HCT116 (cell line): ENCODE results near the gene LRRN3. TPM values are rescaled to one million over a fixed set of nuclear protein-coding genes. Genes with fewer than 3 reads are reported as not detected.

Experiments
- ATAC-seq: fragments of 200-7000 bp; cut with Tn5 transposase; 2 replicates; pipeline ENCODE4 v1.9.1; 2020; ENCODE audit warnings: mild to moderate bottlenecking, moderate library complexity
- BruUV-seq: library from RNA; stranded (reverse); fragments of 400-500 nt; replicated peaks from 2 replicates; lab custom pipeline; 2021; lab: Mats Ljungman, UMichigan
- CTCF ChIA-PET: fragments of 300-600 bp; sonication (Branson Sonifier 250); formaldehyde crosslinking; loops from one replicate; lab custom pipeline; 2021; ENCODE audit warnings: antibody characterized with exemption; lab: Charles Lee
- POLR2A ChIA-PET: fragments of 300-600, 350-600 bp; sonication (Branson Sonifier 250); formaldehyde crosslinking; loops from one replicate; lab custom pipeline; 2021; ENCODE audit warnings: antibody characterized with exemption; lab: Charles Lee
- RAD21 ChIA-PET, 2 experiments: fragments of 300-600 bp; sonication (Branson Sonifier 250); formaldehyde crosslinking; loops; one replicate each; lab custom pipeline; 2023; ENCODE audit warnings: low total read pairs in 2 of 2; ENCODE audit not compliant: uncharacterized antibody in 2 of 2, unreplicated experiment in 2 of 2, low non-redundant PET in 1 of 2; lab: Charles Lee
- DNase-seq: peaks from one replicate; pipeline ENCODE4 v3.0.0-alpha.2; 2010; ENCODE audit warnings: low read depth, low spot score
- H2AFZ ChIP-seq: fragments of 200-600 bp; shearing (Covaris generic), sonication (generic); 2 replicates; pipeline ENCODE4 v1.6.1; 2017; ENCODE audit warnings: low read depth, mixed run types, mixed read lengths, antibody characterized with exemption, low read length; ENCODE audit not compliant: poor library complexity, severe bottlenecking
- H3K27ac ChIP-seq: 2 replicates; pipeline ENCODE4 v1.5.1; 2012; ENCODE audit warnings: low read depth, low read length
- H3K27me3 ChIP-seq: fragments of 200-600 bp; sonication (generic); 2 replicates; pipeline ENCODE4 v1.6.1; 2016; ENCODE audit warnings: mixed run types, low read length, mixed read lengths; ENCODE audit not compliant: insufficient read depth
- H3K36me3 ChIP-seq, 2 experiments: fragments of 200-500 bp in 1 of 2; fragments of 200-600 bp in 1 of 2; sonication (Bioruptor generic) in 1 of 2; sonication (generic) in 1 of 2; 2 replicates each; pipeline versions ENCODE4 v1.5.1 to v1.6.1; 2014 to 2016; ENCODE audit warnings: low read length in 2 of 2, inconsistent platforms in 1 of 2, mixed read lengths in 1 of 2, mixed run types in 1 of 2; ENCODE audit not compliant: insufficient read depth in 2 of 2, control insufficient read depth in 1 of 2
- H3K4me1 ChIP-seq, 2 experiments: fragments of 200-600 bp in 1 of 2; sonication (generic) in 1 of 2; 2 replicates each; pipeline versions ENCODE4 v1.5.1 to v1.6.1; 2012 to 2017; ENCODE audit warnings: low read length in 2 of 2, inconsistent platforms in 1 of 2, mild to moderate bottlenecking in 1 of 2, mixed read lengths in 1 of 2, mixed run types in 1 of 2, moderate library complexity in 1 of 2; ENCODE audit not compliant: insufficient read depth in 2 of 2, control insufficient read depth in 1 of 2
- H3K4me2 ChIP-seq: fragments of 200-600 bp; sonication (generic); 2 replicates; pipeline ENCODE4 v1.6.1; 2017; ENCODE audit warnings: mixed run types, low read length, mixed read lengths
- H3K4me3 ChIP-seq, 2 experiments: fragments of 200-600 bp in 1 of 2; sonication (generic) in 1 of 2; replicated peaks in 1 of 2; 2 replicates each; pipeline ENCODE4 v1.5.1; 2011 to 2016; ENCODE audit warnings: low read length in 2 of 2, control low read depth in 1 of 2, low read depth in 1 of 2, mild to moderate bottlenecking in 1 of 2, mixed read lengths in 1 of 2, mixed run types in 1 of 2
- H3K79me2 ChIP-seq: fragments of 200-600 bp; sonication (generic); 2 replicates; pipeline ENCODE4 v1.6.1; 2017; ENCODE audit warnings: mild to moderate bottlenecking, mixed run types, low read length, moderate library complexity, mixed read lengths; ENCODE audit not compliant: insufficient read depth
- H3K9ac ChIP-seq: fragments of 200-600 bp; sonication (generic); 2 replicates; pipeline ENCODE4 v1.6.1; 2016; ENCODE audit warnings: low read length, mixed read lengths
- H3K9me2 ChIP-seq: fragments of 200-600 bp; sonication (generic), shearing (Covaris generic); 2 replicates; pipeline ENCODE4 v1.6.1; 2017; ENCODE audit warnings: mixed run types, mild to moderate bottlenecking, moderate library complexity; ENCODE audit not compliant: insufficient read depth
- H3K9me3 ChIP-seq, 2 experiments: fragments of 200-500 bp in 1 of 2; fragments of 200-600 bp in 1 of 2; sonication (Bioruptor generic) in 1 of 2; sonication (generic) in 1 of 2; 2 replicates each; pipeline ENCODE4 v1.6.1; 2014 to 2017; ENCODE audit warnings: low read length in 2 of 2, mixed read lengths in 2 of 2, inconsistent platforms in 1 of 2, low read depth in 1 of 2, mild to moderate bottlenecking in 1 of 2, mixed run types in 1 of 2, moderate library complexity in 1 of 2; ENCODE audit not compliant: control insufficient read depth in 1 of 2, insufficient read depth in 1 of 2
- H4K20me1 ChIP-seq: fragments of 200-600 bp; sonication (generic), shearing (Covaris generic); 2 replicates; pipeline ENCODE4 v1.6.1; 2017; ENCODE audit warnings: mixed run types, mild to moderate bottlenecking, moderate library complexity; ENCODE audit not compliant: insufficient read depth
- CEBPB ChIP-seq: IDR thresholded peaks from 2 replicates; pipeline ENCODE4 v1.6.1; 2012; ENCODE audit warnings: low read depth
- CTCF ChIP-seq, 3 experiments: fragments of 200-600 bp in 1 of 3; sonication (generic) in 1 of 3; IDR thresholded peaks in 2 of 3; conservative IDR thresholded peaks in 1 of 3; 2 replicates each; pipeline ENCODE4 v1.5.1; 2012 to 2017; ENCODE audit warnings: low read depth in 2 of 3, low read length in 2 of 3, antibody characterized with exemption in 1 of 3, borderline replicate concordance in 1 of 3, control low read depth in 1 of 3, mild to moderate bottlenecking in 1 of 3, mixed read lengths in 1 of 3, mixed run types in 1 of 3, moderate library complexity in 1 of 3; ENCODE audit not compliant: insufficient read depth in 1 of 3
- EGR1 ChIP-seq: IDR thresholded peaks from 2 replicates; pipeline ENCODE4 v1.6.1; 2012; ENCODE audit warnings: low read depth
- ELF1 ChIP-seq: IDR thresholded peaks from 2 replicates; pipeline ENCODE4 v1.6.1; 2012; ENCODE audit warnings: low read depth, borderline replicate concordance
- POLR2A ChIP-seq: IDR thresholded peaks from 2 replicates; pipeline ENCODE4 v1.7.0; 2011; ENCODE audit warnings: borderline replicate concordance; ENCODE audit not compliant: insufficient read depth, insufficient read length; ENCODE audit errors: extremely low read depth
- RAD21 ChIP-seq: IDR thresholded peaks from 2 replicates; pipeline ENCODE4 v1.6.1; 2012; ENCODE audit warnings: low read depth, mild to moderate bottlenecking
- REST ChIP-seq: IDR thresholded peaks from 2 replicates; pipeline ENCODE4 v1.6.1; 2012; ENCODE audit warnings: low read depth
- SP1 ChIP-seq: IDR thresholded peaks from 2 replicates; pipeline ENCODE4 v1.6.1; 2012; ENCODE audit warnings: low read depth
- YY1 ChIP-seq: IDR thresholded peaks from 2 replicates; pipeline ENCODE4 v1.6.1; 2011; ENCODE audit warnings: low read length, low read depth, moderate library complexity, mild to moderate bottlenecking; ENCODE audit not compliant: insufficient replicate concordance; ENCODE audit errors: extremely low read depth
- ZBTB33 ChIP-seq: IDR thresholded peaks from 2 replicates; pipeline ENCODE4 v1.6.1; 2011; ENCODE audit warnings: mild to moderate bottlenecking, low read length, moderate library complexity; ENCODE audit not compliant: insufficient replicate concordance; ENCODE audit errors: extremely low read depth
- ZFX ChIP-seq: fragments of 450-650 bp; IDR thresholded peaks from 2 replicates; pipeline ENCODE4 v1.6.1; 2017
- ZNF274 ChIP-seq: fragments of 200-500 bp; sonication (Bioruptor generic); IDR thresholded peaks from 2 replicates; pipeline ENCODE4 v1.6.1; 2014; ENCODE audit warnings: mild to moderate bottlenecking, low read depth, low read length, inconsistent platforms
- intact Hi-C: fragments of 100-400 bp; cut with micrococcal nuclease; formaldehyde crosslinking; loops from 2 replicates; pipeline ENCODE4 v1.10.0; 2022
- total RNA-seq: library from RNA; stranded (reverse); gene quantifications from one replicate; pipeline ENCODE4 v1.2.1, GENCODE V29; 2021; ENCODE audit not compliant: unreplicated experiment

The LRRN3 gene
- total RNA-seq, 1 experiment from 2014 or later: 0.07 TPM

GRCh38 chr7:111108496-111108895 is 17.6 kb downstream of the LRRN3 start:
- H3K27me3 ChIP-seq: no peaks in the 10 kb centered on the region
- no peak for ATAC-seq

More at GRCh38 chr7:111108496-111108895, 17.6 kb downstream of the LRRN3 start:
- Histone ChIP-seq H3K4me1 (no peaks in the 10 kb centered on the region; a peak in 1 of 4 replicates), H3K9me2 (no peaks in the 10 kb centered on the region), H3K4me2 (no peak overlapping the region), H3K79me2 (no peaks in the 10 kb centered on the region), H3K36me3 (no peaks in the 10 kb centered on the region), H3K27ac (no peak overlapping the region), H3K9ac (no peak overlapping the region), H3K9me3 (no peaks in the 10 kb centered on the region), H2AFZ (no peak overlapping the region), H4K20me1 (no peaks in the 10 kb centered on the region), H3K4me3 (no peak overlapping the region)
- no peak for DNase-seq
- intact Hi-C loops: no loop called here
- ChIA-PET POLR2A (no interaction called here), CTCF (interaction anchor here (2.1 kb wide), 1 partner anchor 9 kb away, joined by 6 read pairs; no protein-coding TSS in a partner anchor), RAD21 (no interaction called here)
- no TSS peak for BruUV-seq
- TF ChIP-seq ZBTB33 (no peak), ZFX (no peak), ZNF274 (no peak), RAD21 (no peak), CEBPB (no peak), POLR2A (no peak), ELF1 (no peak), REST (no peak), CTCF (IDR thresholded peaks at IDR 0.05 in 2 of 3, conservative IDR thresholded peaks at IDR 0.05 in 1 of 3; ENCODE audit: borderline replicate concordance in 1 of 3, insufficient read depth in 1 of 3, low read depth in 2 of 3, low read length in 2 of 3) (no peak), YY1 (no peak), SP1 (no peak), EGR1 (no peak)
